ENCODE data around the gene SORBS1.
"Not testable (repeated sequence)": the region's sequence is repeated elsewhere in the genome, so short reads cannot be mapped to it uniquely, and the experiment has no call there.

Gene SORBS1

DNA sequence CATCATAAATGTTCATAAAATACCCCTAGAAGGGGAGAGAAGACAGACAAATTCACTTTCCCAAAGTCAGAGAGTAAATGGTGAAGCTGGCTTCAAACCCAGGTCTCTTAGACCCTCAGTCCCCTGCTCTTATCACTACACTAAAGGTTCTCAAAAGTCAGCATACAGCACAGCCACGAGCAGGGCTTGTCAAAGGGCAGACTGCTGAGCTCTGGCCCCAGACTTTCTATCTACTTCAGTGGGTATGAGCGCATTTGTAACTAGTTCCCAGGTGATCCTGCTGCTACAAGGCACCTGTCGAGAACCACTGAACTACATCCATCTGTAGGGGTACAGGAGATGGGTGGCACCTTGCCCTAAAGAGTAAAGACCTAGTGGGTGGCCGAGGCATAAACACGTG, 91.5 kb downstream of the SORBS1 start:
- DNase-seq (ENCODE audit: low read depth, low spot score): no peak
- no peak overlapping the region for H3K27ac ChIP-seq

DNA sequence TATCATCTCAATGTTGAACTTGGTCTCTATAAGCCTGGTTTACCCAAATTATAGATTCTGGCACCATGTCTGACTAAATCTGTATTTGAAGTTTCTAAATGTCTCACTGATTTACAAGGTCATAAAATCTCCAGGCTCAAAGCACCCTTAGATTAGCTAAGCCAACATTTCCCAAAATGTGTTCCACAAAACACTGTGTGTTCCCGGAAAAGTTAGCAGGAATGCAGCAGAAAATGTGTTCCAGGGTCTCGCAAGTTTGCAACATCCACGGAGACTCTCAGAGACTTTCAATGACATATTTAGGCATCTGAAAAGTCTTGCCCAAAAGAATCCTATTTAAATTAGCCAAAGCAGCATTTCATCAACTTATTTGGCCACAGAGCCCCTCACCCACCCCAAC, 91.9 kb downstream of the SORBS1 start:
- no peak for DNase-seq (ENCODE audit: low read depth, low spot score)
- no peak overlapping the region for H3K27ac ChIP-seq

DNA sequence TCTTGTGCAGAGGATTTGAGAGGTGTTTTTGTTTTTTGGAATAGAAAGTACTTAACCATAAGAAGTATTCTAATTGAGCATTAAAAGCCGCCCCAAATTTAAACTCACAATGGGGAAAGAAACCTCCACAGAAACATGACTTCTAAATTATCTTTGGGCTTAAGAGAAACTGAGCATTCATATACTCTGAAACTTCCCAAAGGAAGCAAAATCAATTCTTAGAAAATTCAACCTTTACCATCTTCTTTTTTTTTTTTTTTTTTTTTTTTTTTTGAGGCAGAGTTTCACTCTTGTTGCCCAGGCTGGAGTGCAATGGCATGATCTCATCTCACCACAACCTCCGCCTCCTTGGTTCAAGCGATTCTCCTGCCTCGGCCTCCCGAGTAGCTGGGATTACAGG, 93.5 kb downstream of the SORBS1 start:
- not testable (repeated sequence) for H3K27ac ChIP-seq

DNA sequence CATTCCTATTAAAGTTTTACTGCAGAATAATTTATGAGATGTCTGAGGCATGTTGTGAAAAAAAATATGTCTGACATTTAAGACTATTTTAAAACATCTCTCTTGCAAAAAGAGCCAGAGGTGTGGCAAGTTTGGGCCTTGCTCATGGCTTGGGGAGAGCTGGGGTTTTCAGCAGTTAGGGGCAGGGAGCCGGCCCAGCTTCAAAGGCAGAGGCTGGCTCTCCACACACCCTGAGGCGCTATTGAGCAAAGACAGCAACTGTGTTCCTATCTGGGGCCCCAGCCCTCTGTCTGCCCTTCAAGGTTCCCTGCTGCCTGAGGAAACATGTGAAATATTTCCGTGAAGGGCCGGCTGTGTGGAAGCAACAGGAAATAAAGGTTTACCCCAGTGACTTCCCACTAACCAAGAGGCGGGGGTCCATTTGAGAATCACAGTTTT, 94.0 kb downstream of the SORBS1 start:
- DNase-seq (ENCODE audit: low read depth, low spot score): no peak
- no peak overlapping the region for H3K27ac ChIP-seq

More for the DNA sequence above, 93.5 kb downstream of the SORBS1 start:
- not testable (repeated sequence) for DNase-seq (ENCODE audit: low read depth, low spot score)

DNA sequence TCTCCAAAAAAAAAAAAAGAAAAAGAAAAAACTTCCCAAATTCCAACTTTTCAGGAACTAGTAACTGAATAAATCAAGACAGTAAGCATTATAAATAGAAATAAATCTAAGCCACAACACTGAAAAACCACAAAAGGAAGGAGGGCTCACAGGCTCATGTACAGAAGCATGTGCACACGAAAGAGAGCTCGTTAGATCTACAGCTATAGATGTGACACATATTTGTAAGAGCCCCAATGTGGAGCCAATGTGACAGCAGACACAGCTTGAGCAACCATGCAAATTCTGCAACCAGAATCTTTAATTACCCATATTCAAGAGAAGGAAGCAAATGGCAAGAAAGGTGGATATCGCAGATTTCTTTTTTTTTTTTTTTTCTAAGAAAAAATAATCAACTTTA, 94.7 kb downstream of the SORBS1 start:
- DNase-seq (ENCODE audit: low read depth, low spot score): no peak
- no peak overlapping the region for H3K27ac ChIP-seq

DNA sequence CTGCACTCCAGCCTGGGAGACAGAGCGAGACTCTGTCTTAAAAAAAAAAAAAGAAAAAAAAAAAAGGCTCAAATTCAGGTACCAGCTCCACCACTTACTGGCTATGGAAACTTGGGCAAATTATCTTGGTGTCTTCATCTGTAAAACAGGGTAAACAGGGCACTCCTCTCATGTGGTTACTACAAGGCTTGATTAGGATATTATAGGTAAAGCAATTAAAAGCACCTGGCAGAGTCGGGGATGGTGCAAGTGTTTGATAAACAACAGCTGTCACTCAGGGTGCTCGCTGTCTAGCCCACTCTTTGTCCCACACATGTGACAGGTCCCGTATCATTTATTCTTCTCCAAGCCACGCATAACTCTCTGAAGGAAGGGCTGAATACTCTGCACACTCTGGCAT, 96.9 kb downstream of the SORBS1 start:
- no peak for DNase-seq (ENCODE audit: low read depth, low spot score)
- no peak overlapping the region for H3K27ac ChIP-seq

DNA sequence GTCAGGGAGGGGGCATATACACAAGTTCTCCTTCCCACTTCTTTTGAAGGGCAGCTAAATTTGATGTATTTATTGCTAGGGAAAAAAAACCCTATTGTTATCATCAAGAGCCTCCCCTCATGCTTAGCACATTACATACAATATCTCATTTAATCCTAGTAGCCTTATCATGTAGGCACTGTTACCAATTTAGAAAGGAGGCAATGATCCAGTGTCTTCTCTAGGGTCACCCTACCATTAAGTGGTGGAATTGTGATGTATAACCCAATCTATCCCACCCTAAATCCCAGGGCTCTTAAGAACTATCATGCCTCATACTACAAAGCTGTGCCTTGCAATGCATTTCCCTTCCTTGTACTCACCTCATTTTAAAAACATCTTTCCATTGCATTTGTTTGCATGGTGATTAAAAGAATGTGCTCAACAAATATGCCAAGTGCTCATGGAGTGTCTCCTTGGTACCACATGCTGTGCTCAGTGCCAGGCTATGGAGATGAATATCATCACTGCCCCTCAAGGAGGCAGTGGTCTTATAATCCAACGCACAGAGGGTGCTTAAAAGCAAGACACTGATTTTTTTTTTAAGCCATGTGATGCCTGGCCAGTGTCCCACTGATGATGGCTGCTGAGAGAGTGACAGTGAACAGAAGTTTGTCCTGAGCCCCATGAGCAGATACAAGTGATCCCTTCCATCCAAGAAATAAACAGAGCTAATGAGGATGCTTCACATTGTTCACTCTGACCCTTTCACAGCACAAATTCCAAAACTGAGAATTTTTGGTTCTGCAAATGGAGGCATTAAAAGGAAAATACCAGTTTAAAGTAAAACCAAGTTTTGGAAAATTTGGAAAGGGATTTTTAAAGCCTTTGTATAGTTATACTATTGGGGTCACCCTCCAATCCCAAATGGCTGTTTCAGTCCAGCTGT, 98.2 kb downstream of the SORBS1 start:
- H3K27ac ChIP-seq: no peak overlapping the region
- DNase-seq (ENCODE audit: low read depth, low spot score): no peak

DNA sequence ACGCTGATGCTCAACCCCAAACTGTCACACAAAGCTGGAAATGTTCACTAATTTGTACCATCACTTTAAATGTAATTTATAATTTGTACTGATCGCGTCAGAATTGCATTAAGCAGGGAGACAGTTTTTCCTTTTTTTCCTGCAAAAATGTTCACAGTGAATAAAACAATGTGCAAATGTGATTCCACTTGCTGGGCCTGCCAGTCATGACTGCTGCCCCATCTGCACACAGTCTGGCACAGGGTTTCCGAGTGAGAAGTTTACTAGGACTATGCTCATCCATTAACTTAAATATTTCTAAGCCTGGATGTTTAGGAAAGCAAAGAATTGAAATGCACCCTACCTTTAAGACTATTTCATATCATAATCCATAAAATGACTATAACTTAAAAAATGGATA, 99.6 kb downstream of the SORBS1 start:
- DNase-seq (ENCODE audit: low read depth, low spot score): no peak
- no peak overlapping the region for H3K27ac ChIP-seq

DNA sequence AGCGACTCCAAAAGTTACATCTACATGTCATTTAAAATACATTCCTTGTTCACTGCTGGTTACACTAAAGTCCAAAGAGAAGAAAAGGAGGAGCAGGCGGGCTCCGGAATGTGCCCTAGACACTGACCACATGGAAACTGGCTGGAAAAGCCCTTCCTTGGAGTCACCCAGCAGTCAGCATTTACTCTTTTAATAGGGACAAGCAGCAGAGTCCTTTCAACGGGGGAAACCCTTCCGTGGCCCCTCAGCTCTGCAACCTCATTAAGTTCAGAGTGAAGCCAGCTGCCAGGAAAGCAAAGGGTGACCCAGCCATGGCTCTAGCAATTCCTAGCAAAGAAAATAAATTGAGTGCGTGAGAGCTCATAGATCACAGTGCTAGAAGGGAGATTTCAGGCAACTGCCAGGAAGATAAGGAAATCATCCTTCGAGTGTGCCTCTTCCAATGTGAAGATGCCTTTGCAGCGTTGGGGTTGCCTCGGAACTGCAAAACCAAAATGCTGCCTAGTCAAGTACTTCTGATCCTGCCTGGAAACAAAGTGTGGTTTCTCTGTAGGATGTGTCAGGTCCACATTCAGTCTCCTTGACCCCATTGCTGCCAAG, 101.6 kb downstream of the SORBS1 start:
- H3K27ac ChIP-seq: no peak overlapping the region

DNA sequence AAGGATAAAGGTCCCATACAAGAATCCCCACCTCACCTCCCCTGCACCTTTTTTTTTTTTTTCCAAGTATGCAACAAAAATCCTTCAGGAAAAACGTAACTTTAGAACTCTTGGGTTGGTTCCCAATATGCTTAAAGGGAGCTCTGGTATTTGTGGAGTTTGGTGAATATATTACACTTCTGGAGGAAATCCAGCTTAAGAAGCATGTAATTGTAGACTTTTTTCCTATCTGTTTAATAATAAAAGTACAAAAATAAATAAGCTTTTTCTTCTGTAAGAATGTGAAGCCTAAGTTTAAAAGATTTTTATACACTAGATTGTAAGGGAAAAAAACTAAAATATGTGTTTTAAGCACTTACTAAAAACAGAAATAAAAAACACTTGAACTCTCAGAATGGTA, 102.3 kb downstream of the SORBS1 start:
- H3K27ac ChIP-seq: no peak overlapping the region
- DNase-seq (ENCODE audit: low read depth, low spot score): no peak

More for the DNA sequence above, 101.6 kb downstream of the SORBS1 start:
- no peak for DNase-seq (ENCODE audit: low read depth, low spot score)

DNA sequence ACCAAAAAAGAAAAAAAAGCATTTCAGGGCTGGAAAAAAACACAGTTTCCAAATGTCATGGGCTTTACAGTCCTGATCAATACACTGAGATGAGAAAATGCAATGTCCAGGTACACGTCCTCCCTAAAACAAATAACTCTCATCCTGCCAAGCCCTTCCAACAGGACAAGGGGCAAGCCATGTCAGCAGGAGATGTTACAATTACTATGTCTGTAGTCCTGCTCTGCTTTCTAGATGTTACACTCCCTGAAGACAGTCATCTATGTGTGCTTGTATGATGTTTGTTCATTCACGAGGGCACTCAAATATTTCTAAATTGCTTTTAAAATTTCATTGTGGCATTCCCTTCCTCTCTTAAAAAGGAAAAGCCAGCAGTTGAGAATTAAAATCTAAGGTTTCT, 103.2 kb downstream of the SORBS1 start:
- no peak for DNase-seq (ENCODE audit: low read depth, low spot score)
- no peak overlapping the region for H3K27ac ChIP-seq

DNA sequence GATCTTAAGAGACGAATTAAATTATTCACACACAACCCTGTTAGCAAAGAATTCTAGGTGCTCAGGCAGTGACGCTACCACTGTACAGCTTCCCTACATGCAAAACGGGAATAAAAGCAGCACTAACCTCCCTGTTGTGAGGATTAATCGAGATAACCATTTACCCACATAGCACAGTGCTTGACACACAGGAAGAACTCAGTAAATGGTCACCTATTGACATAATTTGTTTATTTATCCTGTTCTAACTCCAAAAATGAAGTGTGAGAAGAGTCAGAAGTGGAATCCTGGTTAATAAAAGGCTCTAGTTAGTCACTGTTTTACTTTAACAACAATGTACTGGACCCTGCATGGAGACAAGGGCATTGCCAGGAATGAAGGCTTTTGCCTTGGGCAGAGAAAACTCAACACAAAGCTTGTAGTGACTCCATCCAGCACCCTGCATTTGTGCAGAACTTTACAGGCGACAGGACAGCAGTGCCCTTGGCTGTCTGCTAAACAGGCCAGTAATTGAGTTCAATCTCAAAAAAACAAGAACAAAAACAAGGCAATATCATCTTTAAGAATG, 103.8 kb downstream of the SORBS1 start:
- no peak for DNase-seq (ENCODE audit: low read depth, low spot score)
- no peak overlapping the region for H3K27ac ChIP-seq

DNA sequence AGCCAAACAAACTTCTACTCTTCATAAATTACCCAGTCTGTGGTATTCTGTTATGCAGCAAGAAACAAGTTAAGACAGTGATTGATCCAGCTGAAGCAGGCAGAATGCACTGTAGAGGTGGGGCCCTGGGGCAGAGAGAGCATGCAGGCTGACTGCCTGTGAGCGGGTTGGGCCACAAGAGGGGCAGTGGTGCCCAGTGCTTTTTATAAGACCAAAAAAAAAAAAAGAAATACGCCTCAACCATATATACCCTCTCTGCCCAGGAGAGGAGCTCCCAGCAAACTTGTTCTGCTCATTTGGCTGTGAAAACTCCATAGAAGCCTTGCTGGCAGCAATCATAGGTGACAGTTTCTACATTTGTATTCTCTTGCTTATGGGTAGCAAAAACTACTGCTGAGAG, 104.7 kb downstream of the SORBS1 start:
- no peak overlapping the region for H3K27ac ChIP-seq
- DNase-seq (ENCODE audit: low read depth, low spot score): no peak

DNA sequence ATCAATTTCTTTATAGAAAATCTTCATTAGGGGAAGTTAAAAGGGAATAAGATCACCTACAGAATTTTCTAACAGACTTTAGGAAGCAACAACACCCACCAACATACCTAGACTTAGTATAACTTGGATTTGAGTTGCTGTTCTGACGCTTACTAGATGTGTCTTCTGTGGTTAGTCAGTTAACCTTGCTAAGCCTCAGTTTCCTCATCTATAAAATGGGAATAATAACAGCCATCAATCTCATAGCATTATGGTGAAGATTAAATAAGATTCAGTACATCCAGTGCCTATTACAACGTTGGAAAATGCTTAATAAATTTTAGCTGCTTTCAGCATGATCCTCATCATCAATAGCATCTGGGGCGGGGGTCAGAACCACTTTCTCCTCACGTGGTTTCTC, 106.2 kb downstream of the SORBS1 start:
- DNase-seq (ENCODE audit: low read depth, low spot score): no peak
- no peak overlapping the region for H3K27ac ChIP-seq

DNA sequence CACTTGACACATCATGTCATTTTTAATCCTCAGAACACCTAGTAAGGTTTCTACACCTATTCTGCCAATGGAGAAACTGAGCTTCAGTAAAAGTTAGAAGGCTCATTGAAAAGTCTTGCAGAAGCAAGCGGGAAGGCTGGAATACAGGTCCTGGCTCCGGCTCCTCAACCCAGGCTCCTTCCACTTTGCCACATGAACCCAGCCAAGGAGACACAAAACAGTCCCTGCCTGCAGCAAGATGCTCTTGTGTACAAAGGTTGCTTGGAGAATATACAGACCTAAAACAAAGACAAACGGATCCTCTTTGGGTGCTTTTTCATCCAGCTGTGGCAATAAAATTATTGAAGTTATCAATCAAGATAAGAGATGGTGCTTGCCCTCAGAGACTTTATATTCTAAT, 106.8 kb downstream of the SORBS1 start:
- H3K27ac ChIP-seq: no peak overlapping the region
- no peak for DNase-seq (ENCODE audit: low read depth, low spot score)

DNA sequence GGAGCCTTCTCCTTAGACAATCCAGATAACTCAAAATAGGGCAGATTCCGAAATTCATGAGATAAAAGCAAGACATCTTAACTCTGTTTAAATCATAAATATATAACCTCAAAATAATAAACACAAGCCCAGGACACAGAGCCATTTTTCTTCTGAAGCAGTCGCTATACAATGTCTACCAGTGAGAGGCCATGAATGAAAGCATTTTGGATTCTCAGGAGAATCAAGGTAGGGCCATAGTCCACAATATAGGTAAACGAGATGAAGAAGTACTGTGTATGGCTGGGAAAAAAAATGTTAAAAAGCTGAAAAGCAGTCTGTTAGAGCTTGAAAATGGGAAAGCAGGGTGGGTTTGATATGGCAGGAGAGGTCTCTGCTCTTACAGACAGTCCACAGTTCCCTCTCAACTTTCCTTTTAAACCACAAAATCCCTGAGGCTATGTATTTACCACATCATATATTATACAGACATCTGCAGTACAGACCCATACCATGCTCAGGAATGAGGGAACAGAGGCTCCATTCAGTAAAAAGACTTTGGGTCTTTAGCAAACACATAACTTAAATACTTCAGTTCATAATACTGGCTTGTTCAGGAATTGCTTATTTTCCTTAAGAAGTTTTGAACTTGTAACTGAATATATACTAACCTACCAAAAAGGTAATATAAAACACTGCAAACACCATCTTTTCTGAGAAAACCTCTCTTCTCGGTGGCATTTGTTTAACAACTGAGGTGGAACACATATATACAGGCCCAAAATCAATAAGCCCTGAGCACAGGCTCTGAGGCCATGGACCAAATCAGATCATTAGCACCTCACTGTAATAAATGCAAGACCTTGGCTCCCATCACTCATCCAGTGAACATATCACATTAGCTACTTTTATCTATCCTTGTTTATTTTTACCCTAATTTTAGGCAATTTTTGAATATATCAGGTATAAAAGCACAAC, 109.3 kb downstream of the SORBS1 start:
- H3K27ac ChIP-seq: no peak overlapping the region
- no peak for DNase-seq (ENCODE audit: low read depth, low spot score)

DNA sequence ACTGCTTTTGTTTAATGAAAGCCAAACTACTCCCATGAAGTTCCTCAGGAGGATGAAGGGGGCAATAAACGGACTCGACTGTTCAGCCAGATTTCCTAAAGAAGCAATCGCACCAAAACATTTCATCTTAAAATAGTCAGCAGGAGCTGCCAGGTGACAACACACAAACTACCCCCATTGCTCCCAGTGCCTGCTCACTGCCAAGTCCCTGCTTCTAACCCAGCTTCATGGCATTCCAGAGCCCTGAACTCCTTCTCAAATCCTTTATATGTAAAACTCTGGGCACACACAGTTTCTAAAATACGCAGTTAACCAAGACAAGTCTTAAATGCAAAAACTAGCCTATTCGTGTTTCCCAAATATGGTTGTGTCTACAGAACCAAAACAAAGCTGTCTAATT, 110.0 kb downstream of the SORBS1 start:
- no peak overlapping the region for H3K27ac ChIP-seq
- DNase-seq (ENCODE audit: low read depth, low spot score): no peak

DNA sequence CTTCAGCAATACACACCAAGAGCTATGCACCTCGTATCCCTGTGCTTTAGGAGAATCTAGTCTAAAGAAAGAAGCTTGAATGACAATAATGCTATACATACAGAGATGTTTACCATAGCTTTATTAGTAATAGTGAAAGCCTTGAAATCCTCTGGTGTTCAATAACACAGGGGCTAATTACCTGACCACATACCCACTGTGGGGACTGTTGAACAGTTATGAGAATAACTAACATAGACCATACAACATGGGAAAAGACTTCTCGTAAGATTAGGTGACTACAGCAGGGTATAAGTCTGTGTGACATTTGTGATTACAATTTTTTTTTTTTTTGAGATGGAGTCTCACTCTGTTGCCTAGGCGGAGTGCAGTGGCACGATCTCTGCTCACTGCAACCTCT, 111.0 kb downstream of the SORBS1 start:
- no peak overlapping the region for H3K27ac ChIP-seq
- no peak for DNase-seq (ENCODE audit: low read depth, low spot score)

DNA sequence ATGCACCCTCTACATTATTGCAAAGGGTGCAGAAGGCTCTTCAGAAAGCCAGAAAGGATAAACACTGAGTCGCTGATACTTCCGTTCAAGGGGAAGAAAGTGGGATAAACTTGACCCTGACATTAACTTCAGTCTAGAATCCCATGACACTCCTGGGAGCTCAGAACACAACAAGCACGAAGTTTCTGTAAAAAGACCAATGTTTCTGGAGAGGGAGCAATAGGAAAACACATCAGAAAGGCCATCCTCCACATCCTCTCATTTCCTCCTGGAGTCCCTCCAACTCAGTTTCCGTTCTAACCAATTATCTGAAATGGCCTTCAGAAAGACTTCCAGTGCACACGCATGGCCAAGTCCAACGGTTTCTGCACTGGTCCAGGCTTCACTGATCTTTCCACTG, 113.5 kb downstream of the SORBS1 start:
- no peak overlapping the region for H3K27ac ChIP-seq
- no peak for DNase-seq (ENCODE audit: low read depth, low spot score)

DNA sequence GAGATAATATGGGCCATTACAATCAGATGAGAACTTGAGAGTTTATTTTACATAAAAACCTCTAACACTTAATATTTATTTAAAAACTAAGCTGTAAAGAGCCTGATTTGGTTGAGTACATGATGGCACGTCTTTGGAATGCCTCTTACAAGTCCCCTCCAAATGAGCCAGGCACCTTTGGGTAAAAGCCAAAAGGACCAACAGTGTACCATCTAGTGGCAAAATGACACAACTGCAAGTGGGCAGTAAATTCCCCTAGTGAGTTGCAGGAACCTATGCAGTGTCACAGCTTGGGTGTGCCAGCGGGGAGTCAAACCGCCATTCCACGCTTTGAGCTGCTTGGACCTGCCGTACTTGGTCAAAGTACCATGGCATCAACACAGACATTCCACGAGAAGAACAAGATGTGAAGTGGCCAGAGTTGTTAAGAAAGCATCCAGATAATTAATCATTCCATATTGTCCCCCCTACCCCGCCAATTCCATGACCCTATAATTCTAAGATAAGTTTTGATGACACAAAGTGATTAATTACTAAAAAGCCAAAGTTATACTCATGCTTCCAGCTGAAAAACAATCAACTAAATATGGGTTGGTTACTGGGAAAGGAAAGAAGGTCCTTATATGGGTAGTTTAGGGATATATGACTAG, 115.2 kb downstream of the SORBS1 start:
- H3K27ac ChIP-seq: peak overlapping the region; percentile 14

More for the DNA sequence above, 115.2 kb downstream of the SORBS1 start:
- DNase-seq (ENCODE audit: low read depth, low spot score): no peak
